GM19043 (cell line): Measurements from ENCODE around the gene TMEM131.

Experiments
- ATAC-seq: cut with Tn5 transposase; IDR thresholded peaks from one replicate; pipeline ENCODE4 v1.9.1; 2021; ENCODE audit warnings: low read depth; ENCODE audit not compliant: unreplicated experiment

The TMEM131 gene

DNA sequence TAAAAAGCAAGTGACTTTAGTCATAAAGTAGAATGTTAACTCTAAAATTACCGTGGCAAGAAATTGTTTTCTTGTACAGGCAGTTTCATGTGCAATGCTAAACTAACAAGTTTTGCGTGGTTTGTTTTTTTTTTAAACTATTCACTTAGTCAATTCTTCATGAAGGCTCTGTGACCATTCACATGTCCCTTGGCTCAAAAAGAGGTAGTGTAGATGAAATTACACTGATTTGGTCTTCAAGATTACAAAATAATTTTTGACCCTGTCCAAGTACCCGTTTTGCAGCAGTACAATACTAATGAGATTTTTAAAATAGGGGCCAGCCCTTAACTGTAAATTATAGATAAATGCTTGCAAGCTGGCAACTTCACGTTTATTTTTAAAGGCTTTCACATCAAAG is 1.3 kb downstream of the TMEM131 start:
- ATAC-seq, result no peak

- ATAC-seq, result no peak
These were observed 1.8 kb downstream of the TMEM131 start for GRCh38 chr2:97993926-97994325.

- no peak for ATAC-seq
These were observed 2.6 kb downstream of the TMEM131 start for GRCh38 chr2:97992836-97993825.

DNA sequence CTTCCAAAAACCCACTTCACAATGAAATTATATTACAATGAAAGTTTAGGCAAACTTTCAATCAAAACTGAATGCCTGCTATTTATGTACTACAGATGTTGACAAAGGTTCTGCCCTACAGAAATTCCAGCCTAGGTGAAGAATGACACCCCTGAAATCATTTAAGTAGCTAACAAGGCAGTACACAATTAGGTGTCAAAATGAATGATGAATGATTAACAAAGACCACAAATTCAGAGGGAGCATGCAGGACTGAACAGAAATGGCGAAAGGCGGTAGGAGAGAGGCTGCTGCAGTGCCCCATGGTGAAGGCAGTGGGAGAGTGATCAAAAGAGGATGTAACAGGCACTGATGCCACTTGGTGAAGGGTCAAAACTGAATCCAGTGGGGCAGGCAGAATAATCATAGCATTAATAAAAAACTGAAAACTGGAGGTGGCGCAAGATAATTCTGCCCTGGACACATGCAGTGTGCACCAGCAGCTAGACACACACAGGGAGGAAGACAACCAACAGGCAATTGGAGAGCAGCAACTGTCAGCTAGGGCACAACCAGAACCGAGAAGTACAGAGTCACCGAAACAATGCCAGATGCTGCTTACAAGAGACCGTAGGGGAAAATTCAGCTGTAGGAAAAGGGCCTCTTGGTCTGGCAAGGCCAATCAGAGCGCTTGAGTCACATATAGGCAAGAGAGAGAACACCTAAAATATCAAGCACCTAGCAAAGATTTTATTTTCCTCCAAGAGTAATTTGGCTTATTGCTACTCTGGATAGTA is 4.5 kb downstream of the TMEM131 start:
- no peak for ATAC-seq

DNA sequence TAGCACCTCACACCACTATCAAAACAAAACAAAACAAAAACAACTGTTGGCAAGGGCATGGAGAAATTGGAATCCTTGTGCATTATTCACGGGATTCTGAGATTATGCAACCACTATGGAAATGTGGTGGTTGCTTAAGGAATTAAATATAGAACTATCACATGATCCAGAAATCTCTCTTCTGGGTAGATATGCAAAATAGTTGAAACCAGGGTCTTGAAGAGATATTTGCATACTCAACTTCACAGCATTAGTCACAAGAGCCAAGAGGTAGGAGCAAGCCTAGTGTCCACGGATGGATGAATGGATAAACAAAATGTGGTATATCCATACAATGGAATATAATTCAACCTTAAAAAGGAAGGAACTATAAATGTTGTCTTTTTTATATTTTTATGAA is 7.0 kb downstream of the TMEM131 start:
- ATAC-seq, result no peak

DNA sequence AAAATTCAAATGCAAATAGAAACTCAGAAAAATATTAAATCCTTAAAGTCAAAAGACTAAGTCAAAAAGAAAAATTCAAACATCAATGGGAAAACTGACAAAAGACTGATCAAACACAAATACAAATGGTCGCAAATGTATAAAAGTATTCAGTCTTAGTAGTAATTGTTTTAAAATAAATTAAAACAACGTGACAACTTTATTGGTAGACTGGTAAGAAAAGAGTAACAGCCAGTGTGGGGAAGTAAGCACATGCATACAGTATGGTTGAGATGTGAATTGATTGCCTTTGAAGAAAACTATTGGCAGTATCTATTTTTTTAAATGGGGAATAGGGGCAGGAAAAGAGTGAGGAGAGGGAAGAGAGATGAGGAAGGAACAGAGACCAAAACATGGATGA is 9.8 kb downstream of the TMEM131 start:
- ATAC-seq, result no peak

GRCh38 chr2:97983698-97984097 is 12.1 kb downstream of the TMEM131 start:
- no peak for ATAC-seq

- no peak for ATAC-seq
These were observed 12.6 kb downstream of the TMEM131 start for GRCh38 chr2:97983134-97983533.

- no peak for ATAC-seq
These were observed 13.1 kb downstream of the TMEM131 start for GRCh38 chr2:97982621-97983020.

GRCh38 chr2:97981961-97982360 is 13.8 kb downstream of the TMEM131 start:
- no peak for ATAC-seq

DNA sequence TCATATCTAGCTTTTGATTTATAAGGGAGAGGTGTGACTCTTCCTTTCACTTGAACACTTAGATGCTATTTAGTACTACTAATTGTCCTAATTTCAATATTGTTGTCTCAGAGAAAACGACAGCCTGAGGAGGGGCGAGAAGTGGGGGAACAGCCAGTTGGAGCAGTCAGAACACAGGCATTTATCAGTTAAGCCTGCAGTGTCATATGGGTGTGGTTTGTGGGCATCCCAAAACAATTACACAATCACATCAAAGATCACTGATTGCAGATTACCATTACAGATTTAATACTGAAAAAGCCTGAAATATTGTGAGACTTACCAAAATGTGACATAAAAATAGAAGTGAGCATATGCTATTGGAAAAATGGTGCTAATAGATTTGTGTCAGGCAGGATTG is 15.8 kb downstream of the TMEM131 start:
- no peak for ATAC-seq

- ATAC-seq, result no peak
These were observed 21.3 kb downstream of the TMEM131 start for GRCh38 chr2:97974471-97974870.

DNA sequence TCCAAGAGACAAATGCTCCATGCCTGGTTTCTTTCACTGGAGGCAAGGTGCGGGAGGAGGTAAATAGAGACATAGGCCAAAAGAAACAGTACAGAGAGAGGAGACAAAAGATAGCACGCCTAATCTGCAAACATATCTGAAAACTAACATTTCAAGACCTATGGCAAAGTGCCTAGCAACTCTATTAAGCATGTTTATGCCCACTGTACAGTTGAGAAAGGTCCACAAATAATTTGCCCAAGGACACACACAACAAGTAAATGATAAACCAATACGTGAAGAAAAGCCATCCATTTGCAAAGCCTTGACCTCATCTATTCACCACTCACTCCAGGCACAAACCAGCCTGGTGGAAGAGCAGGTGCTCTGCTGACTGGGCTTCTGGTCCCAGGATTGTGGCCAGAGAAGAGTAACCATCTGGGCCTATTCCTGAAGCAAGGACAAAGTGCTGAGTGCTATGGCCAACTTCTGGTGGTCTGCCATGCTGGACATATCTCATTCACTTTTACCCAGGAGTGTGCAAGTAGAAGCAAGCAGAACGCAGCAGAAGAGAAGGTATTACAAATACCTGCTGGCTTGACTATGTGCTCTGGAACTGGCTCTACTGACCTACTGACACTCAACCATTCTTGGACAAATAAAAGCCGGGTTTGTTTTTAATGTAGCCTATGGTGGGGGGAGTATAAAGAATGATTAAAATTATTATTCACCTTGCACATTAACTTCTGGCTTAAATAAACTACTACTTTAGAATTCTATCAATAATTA is 25.3 kb downstream of the TMEM131 start:
- no peak for ATAC-seq

GRCh38 chr2:97969081-97970067 is 26.4 kb downstream of the TMEM131 start:
- no peak for ATAC-seq

- no peak for ATAC-seq
These were observed 27.7 kb downstream of the TMEM131 start for GRCh38 chr2:97967931-97968627.

GRCh38 chr2:97967216-97967592 is 28.5 kb downstream of the TMEM131 start:
- ATAC-seq, result peak; percentile 16

DNA sequence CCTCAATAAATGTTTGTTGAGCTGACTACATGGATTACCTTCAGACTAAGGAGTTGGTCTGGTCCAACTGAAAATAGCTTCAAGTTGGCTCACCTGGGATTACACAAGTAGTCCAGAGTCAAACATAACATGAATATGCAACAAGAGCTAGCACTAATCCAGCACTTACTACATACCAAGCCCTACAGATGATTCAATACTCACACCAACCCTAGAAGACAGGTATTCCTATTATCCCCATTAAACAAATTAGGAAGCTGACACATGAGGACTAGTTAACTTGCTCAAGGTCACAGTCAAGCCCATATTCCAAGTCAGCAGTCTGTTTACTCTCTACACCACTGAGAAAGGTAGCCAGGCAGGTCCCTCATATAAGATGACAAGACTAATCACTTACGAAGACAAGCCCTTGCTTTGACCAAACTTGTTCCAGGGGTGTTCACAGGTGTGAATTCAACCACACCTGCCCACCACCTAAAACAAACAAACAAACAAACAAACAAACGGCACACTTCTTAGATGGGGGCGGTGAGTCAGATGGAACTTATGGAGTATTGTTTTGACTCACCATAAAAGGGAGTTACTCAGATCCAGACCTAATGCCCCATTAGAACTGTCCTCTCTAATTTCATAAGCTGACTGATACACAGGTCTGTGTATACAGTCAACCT is 29.1 kb downstream of the TMEM131 start:
- peak; percentile 47 for ATAC-seq

DNA sequence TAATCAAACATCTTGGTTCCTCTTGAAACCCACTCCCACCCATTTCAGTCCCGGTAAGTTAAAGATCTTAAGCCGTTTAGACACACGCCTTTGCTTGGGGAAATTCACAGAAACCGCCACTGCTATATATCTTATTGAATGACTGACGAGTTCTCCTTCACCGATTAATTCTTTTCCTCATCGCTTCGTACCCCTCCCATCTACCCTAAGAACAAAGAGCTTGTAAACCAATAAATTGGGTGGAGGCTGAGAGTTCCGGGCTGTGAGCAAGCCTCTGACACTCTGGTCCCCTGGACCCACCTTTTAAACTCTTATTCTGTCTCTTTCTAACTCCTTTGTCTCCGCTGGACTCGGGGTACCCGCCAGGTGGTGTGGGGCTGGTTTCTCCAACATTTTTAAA is 30.6 kb downstream of the TMEM131 start:
- ATAC-seq, result no peak

DNA sequence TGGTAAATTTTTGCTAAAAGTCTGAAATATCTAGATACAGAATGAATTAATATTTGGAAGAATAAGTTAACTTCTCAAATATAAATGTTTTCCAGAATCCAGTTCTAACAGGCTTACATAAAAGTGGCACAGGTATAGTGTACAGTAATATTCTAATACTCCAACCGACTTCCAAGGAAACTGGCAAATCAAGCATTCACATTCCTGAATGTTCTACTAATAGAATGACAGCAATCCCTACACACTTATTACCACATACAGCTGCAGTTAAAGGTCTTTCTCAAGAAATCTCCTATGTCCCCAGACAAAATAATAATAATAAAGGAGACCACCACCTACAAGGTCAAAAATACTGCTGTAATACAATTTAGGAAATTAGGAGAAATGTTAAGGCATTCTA is 31.9 kb downstream of the TMEM131 start:
- no peak for ATAC-seq
